HCT116 (cell line): Measurements from ENCODE around the gene RECQL5.

ENCODE experiments used
- CEBPB ChIP-seq: IDR thresholded peaks from 2 replicates; pipeline ENCODE4 v1.6.1; 2012; ENCODE audit warnings: low read depth
- POLR2A ChIP-seq: IDR thresholded peaks from 2 replicates; pipeline ENCODE4 v1.7.0; 2011; ENCODE audit warnings: borderline replicate concordance; ENCODE audit not compliant: insufficient read depth, insufficient read length; ENCODE audit errors: extremely low read depth
- SIN3A ChIP-seq: IDR thresholded peaks from 2 replicates; pipeline ENCODE4 v1.6.1; 2012; ENCODE audit warnings: low read depth
- SRF ChIP-seq: IDR thresholded peaks from 2 replicates; pipeline ENCODE4 v1.6.1; 2012; ENCODE audit warnings: low read depth

DNA sequence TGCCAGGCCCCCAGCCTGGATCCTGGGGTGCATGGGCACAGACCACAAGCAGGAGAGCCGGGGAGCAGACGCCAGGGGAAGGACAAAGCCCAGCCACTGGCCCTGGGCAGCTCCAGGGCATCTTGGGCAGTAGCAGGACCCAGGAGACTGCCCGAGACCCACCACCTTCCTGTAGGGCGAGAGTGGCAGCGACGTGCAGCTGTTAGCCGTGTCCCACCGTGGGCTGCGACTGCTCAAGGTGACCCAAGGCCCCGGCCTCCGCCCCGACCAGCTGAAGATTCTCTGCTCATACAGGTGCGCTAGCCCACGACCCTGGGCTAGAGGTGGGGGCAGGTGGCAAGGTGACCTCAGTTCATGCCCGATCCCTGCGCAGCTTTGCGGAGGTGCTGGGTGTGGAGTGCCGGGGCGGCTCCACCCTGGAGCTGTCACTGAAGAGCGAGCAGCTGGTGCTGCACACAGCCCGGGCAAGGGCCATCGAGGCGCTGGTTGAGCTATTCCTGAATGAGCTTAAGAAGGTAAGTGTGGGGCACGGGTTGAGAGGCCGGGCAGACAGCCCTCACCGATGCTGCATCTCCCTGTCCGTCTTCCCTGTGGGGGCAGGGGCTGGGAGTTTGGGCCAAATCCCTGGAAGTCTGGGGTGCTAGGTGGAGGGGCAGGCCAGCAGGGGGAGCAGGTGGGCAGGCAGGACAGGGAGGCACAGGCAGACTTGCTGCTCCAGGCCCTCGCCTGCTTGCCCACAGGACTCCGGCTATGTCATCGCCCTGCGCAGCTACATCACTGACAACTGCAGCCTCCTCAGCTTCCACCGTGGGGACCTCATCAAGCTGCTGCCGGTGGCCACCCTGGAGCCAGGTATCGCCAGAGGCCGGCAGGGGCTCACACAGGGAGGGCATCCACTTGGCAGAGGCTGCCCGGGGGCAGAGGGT lies 47.2 kb downstream of the RECQL5 start:
- TF ChIP-seq CEBPB = no peak
- no peak for TF ChIP-seq SRF
- no peak for TF ChIP-seq SIN3A
- no peak for TF ChIP-seq POLR2A
